ENCODE data around the gene NR5A2. TPM values are rescaled to one million over a fixed set of nuclear protein-coding genes. Genes with fewer than 3 reads are reported as not detected.

NR5A2 gene
- polyA plus RNA-seq, 1 donor (not counting 4 experiments of a cell fraction or from before 2014, with no cell fraction given): 0.05 TPM

DNA sequence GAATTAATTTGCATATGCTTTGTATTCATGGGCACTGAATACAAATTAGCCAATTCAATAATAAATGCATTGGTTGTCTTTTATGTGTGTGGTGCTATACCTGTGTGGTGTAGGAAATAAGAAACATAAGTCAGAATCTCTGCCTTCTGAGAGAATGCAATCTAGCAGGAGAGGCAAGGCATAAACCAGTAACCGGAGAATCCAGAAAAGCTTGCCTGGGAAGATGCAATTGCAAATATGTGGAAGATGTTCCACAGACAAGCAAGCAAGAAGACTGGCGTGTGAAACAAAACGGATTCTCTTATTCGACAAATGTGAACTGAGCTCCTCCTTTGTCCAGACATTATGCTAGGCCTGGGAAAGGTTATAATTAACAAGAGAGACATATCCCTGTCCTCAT is 134.3 kb downstream of the NR5A2 start:
- Histone ChIP-seq H3K9ac (ENCODE audit: control insufficient read depth, extremely low read depth, insufficient read depth, low read length) (no peak overlapping the region), H3K79me2 (ENCODE audit: control insufficient read depth, insufficient read depth, low read length) (no peaks in the 10 kb centered on the region), H3K9me1 (ENCODE audit: control insufficient read depth, extremely low read depth, insufficient read depth, low read length) (no peaks in the 10 kb centered on the region), H3K9me3 (ENCODE audit: control insufficient read depth, low read depth, low read length) (no peaks in the 10 kb centered on the region), H2AFZ (ENCODE audit: control insufficient read depth, low read length) (no peak overlapping the region), H3K27me3 (ENCODE audit: control insufficient read depth, extremely low read depth, insufficient read depth, low read length) (no peaks in the 10 kb centered on the region), H3K27ac (ENCODE audit: control insufficient read depth, insufficient read depth, low read length) (no peak overlapping the region), H4K20me1 (ENCODE audit: control insufficient read depth, extremely low read depth, insufficient read depth, low read length) (no peaks in the 10 kb centered on the region), H3K4me1 (ENCODE audit: control insufficient read depth, extremely low read depth, insufficient read depth, low read length) (no peaks in the 10 kb centered on the region), H3K4me3 (ENCODE audit: control insufficient read depth in 2 of 3, extremely low read depth in 1 of 3, insufficient read depth in 2 of 3, low read depth in 1 of 3, low read length in 3 of 3) (no peak overlapping the region), H3K36me3 (ENCODE audit: control insufficient read depth in 2 of 2, extremely low read depth in 1 of 2, insufficient read depth in 2 of 2, low read length in 2 of 2) (no peaks in the 10 kb centered on the region), H3K4me2 (ENCODE audit: control insufficient read depth, extremely low read depth, insufficient read depth, low read depth, low read length) (no peak overlapping the region)
- TF ChIP-seq, protein P1, sequence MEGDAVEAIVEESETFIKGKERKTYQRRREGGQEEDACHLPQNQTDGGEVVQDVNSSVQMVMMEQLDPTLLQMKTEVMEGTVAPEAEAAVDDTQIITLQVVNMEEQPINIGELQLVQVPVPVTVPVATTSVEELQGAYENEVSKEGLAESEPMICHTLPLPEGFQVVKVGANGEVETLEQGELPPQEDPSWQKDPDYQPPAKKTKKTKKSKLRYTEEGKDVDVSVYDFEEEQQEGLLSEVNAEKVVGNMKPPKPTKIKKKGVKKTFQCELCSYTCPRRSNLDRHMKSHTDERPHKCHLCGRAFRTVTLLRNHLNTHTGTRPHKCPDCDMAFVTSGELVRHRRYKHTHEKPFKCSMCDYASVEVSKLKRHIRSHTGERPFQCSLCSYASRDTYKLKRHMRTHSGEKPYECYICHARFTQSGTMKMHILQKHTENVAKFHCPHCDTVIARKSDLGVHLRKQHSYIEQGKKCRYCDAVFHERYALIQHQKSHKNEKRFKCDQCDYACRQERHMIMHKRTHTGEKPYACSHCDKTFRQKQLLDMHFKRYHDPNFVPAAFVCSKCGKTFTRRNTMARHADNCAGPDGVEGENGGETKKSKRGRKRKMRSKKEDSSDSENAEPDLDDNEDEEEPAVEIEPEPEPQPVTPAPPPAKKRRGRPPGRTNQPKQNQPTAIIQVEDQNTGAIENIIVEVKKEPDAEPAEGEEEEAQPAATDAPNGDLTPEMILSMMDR (optimal IDR thresholded peaks at IDR 0.05 in 1 of 3, IDR thresholded peaks at IDR 0.05 in 1 of 3, conservative IDR thresholded peaks at IDR 0.05 in 1 of 3; ENCODE audit: extremely low read depth in 1 of 3, insufficient read depth in 2 of 3, low read length in 3 of 3): no peak
- TF ChIP-seq EZH2 (IDR thresholded peaks at IDR 0.05; ENCODE audit: low read length): no peak
- dilution Hi-C loops (cut with MboI; ENCODE audit: extremely low pct_ligation_motif_present, low sequenced_read_pairs): no loop called here
- FAIRE-seq: no peak
- DNase-seq (ENCODE audit: low read depth, low spot score): no peak

DNA sequence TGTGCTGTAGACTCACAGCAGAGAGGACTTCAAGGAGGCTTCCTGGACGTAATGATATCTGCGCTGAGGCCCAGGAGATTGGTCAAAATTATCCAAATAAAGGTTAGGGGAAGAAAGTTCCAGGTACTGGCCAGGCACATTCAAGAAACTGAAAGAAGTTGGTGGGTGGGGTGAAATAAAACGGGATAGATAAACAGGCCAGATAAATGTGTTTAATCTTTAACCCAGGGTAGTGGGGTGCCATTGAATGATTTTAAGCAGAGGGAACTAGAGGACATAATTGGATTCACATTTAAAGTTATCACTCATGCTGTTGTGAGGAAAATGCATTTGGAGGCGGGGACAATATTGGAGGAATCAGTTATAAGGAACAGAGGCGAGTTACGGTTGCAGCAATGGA is 134.7 kb downstream of the NR5A2 start:
- FAIRE-seq (no peak), DNase-seq (ENCODE audit: low read depth, low spot score) (no peak)
- Histone ChIP-seq H3K36me3 (ENCODE audit: control insufficient read depth in 2 of 2, extremely low read depth in 1 of 2, insufficient read depth in 2 of 2, low read length in 2 of 2) (no peaks in the 10 kb centered on the region), H3K4me3 (ENCODE audit: control insufficient read depth in 2 of 3, extremely low read depth in 1 of 3, insufficient read depth in 2 of 3, low read depth in 1 of 3, low read length in 3 of 3) (no peak overlapping the region), H3K9me1 (ENCODE audit: control insufficient read depth, extremely low read depth, insufficient read depth, low read length) (no peaks in the 10 kb centered on the region), H3K27ac (ENCODE audit: control insufficient read depth, insufficient read depth, low read length) (no peak overlapping the region), H3K4me1 (ENCODE audit: control insufficient read depth, extremely low read depth, insufficient read depth, low read length) (no peaks in the 10 kb centered on the region), H2AFZ (ENCODE audit: control insufficient read depth, low read length) (no peak overlapping the region), H3K9me3 (ENCODE audit: control insufficient read depth, low read depth, low read length) (no peaks in the 10 kb centered on the region), H3K4me2 (ENCODE audit: control insufficient read depth, extremely low read depth, insufficient read depth, low read depth, low read length) (no peak overlapping the region), H4K20me1 (ENCODE audit: control insufficient read depth, extremely low read depth, insufficient read depth, low read length) (no peaks in the 10 kb centered on the region), H3K27me3 (ENCODE audit: control insufficient read depth, extremely low read depth, insufficient read depth, low read length) (no peaks in the 10 kb centered on the region), H3K9ac (ENCODE audit: control insufficient read depth, extremely low read depth, insufficient read depth, low read length) (no peak overlapping the region), H3K79me2 (ENCODE audit: control insufficient read depth, insufficient read depth, low read length) (no peaks in the 10 kb centered on the region)
- dilution Hi-C loops (cut with MboI; ENCODE audit: extremely low pct_ligation_motif_present, low sequenced_read_pairs): no loop called here
- no peak for TF ChIP-seq EZH2 (IDR thresholded peaks at IDR 0.05; ENCODE audit: low read length)
- TF ChIP-seq, protein P1 (optimal IDR thresholded peaks at IDR 0.05 in 1 of 3, IDR thresholded peaks at IDR 0.05 in 1 of 3, conservative IDR thresholded peaks at IDR 0.05 in 1 of 3; ENCODE audit: extremely low read depth in 1 of 3, insufficient read depth in 2 of 3, low read length in 3 of 3): no peak

Data from keratinocyte (primary cell).